OCI-LY7 (cell line): Measurements from ENCODE around the gene GGT6.

Experiments
- EZH2phosphoT487 ChIP-seq: fragments of 200-600 bp; sonication (generic); IDR thresholded peaks from 2 replicates; pipeline ENCODE4 v1.6.1; 2018; ENCODE audit warnings: low read depth, borderline replicate concordance, mild to moderate bottlenecking, mixed run types, antibody characterized with exemption, low read length, moderate library complexity, mixed read lengths
- TF ChIP-seq, protein P1 (sequence below): fragments of 200-600 bp; sonication (generic); conservative IDR thresholded peaks from 2 replicates; pipeline ENCODE4 v1.5.1; 2014; ENCODE audit warnings: mild to moderate bottlenecking, antibody characterized with exemption, low read length, moderate library complexity, mixed read lengths

DNA sequence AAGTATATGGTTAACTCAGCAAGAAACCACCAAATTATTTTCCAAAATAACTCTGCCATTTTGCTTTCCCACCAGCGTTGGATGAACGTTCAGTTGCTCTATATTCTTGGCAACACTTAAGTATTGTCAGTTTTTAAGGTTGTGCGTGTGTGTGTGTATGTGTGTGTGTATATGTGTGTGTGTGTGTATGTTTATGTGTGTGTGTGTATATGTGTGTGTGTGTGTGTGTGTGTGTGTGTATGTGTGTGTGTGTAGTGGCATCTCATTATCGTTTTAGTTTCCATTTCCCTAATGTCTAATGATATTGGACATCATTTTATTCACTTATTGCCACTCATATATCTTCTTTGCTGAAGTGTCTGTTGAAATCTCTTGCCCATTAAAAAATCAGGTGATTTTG, 12.7 kb upstream of the GGT6 start:
- TF ChIP-seq EZH2phosphoT487, result no peak
- TF ChIP-seq, protein P1, sequence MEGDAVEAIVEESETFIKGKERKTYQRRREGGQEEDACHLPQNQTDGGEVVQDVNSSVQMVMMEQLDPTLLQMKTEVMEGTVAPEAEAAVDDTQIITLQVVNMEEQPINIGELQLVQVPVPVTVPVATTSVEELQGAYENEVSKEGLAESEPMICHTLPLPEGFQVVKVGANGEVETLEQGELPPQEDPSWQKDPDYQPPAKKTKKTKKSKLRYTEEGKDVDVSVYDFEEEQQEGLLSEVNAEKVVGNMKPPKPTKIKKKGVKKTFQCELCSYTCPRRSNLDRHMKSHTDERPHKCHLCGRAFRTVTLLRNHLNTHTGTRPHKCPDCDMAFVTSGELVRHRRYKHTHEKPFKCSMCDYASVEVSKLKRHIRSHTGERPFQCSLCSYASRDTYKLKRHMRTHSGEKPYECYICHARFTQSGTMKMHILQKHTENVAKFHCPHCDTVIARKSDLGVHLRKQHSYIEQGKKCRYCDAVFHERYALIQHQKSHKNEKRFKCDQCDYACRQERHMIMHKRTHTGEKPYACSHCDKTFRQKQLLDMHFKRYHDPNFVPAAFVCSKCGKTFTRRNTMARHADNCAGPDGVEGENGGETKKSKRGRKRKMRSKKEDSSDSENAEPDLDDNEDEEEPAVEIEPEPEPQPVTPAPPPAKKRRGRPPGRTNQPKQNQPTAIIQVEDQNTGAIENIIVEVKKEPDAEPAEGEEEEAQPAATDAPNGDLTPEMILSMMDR, result no peak
